OCI-LY1 (cell line): Measurements from ENCODE around the gene NF2.

Experiments used
- CTCF ChIP-seq: fragments of 200-600 bp; sonication (generic), shearing (Covaris generic); IDR thresholded peaks from 2 replicates; pipeline ENCODE4 v1.5.1; 2017; ENCODE audit warnings: mild to moderate bottlenecking, antibody characterized with exemption, low read length, moderate library complexity, mixed read lengths
- EZH2 ChIP-seq: fragments of 200-600 bp; sonication (generic), shearing (Covaris generic); IDR thresholded peaks from 2 replicates; pipeline ENCODE4 v1.8.0; 2017; ENCODE audit warnings: borderline replicate concordance, mixed run types, mild to moderate bottlenecking, antibody characterized with exemption, low read length, moderate library complexity, mixed read lengths

- no peak for TF ChIP-seq EZH2
- TF ChIP-seq CTCF, result no peak
These were observed 23.7 kb downstream of the NF2 start for GRCh38 chr22:29627196-29627535.
